ENCODE results near the gene TMEM86A. TPM values are rescaled to one million over a fixed set of nuclear protein-coding genes. Genes with fewer than 3 reads are reported as not detected.
A peak's percentile ranks its signal among the peaks of the same experiment; 100 is the strongest.

TMEM86A gene
- total and polyA plus RNA-seq, 3 experiments from 2014 or later = 0.54 to 1.3 (median 1.0) TPM

GRCh38 chr11:18727479-18728236 lies 29.1 kb downstream of the TMEM86A start:
- H3K4me1 Mint-ChIP-seq = peaks cover 8 to 13% (median 11%) of the 10 kb centered on the region in 3 donors
- POLR2A ChIA-PET = interaction anchor here (0.5 kb wide), 1 partner anchor 171 kb away, joined by 3 read pairs; no protein-coding TSS in a partner anchor
- no peaks in the 10 kb centered on the region for H3K36me3 Mint-ChIP-seq
- DNase-seq = peak; percentile 14 to 61 (median 20)
- Histone ChIP-seq H3K9me3 (ENCODE audit: low read length) (no peaks in the 10 kb centered on the region), H3K27me3 (ENCODE audit: insufficient read depth, low read length, poor library complexity, severe bottlenecking) (no peaks in the 10 kb centered on the region), H3K27ac (ENCODE audit: low read depth, low read length) (no peak overlapping the region), H3K36me3 (ENCODE audit: insufficient read depth, low read length) (no peaks in the 10 kb centered on the region), H3K4me3 (ENCODE audit: low read length) (no peak overlapping the region), H3K4me1 (ENCODE audit: insufficient read depth, low read length) (peaks cover 8% of the 10 kb centered on the region)
- H3K9me3 Mint-ChIP-seq = no peaks in the 10 kb centered on the region
- H3K4me3 Mint-ChIP-seq = no peak overlapping the region
- CTCF ChIA-PET = interaction anchor here (0.9 to 1.8 kb wide), 17 partner anchors 10 to 612 kb away, joined by 3 to 10 read pairs (median 3); partner anchors contain the start of gene TSG101
- H3K27me3 Mint-ChIP-seq = peaks cover 5 to 6% of the 10 kb centered on the region in 2 donors
- H3K27ac Mint-ChIP-seq = peak overlapping the region in 3 of 8 donors; percentile 54 to 73 (median 70)

- Mint-ChIP-seq H3K4me3 (no peak overlapping the region), H3K4me1 (peaks cover 8 to 13% (median 11%) of the 10 kb centered on the region in 3 donors), H3K27ac (peak overlapping the region in 1 of 8 donors; percentile 88), H3K27me3 (peaks cover 5 to 6% of the 10 kb centered on the region in 2 donors), H3K36me3 (no peaks in the 10 kb centered on the region), H3K9me3 (no peaks in the 10 kb centered on the region)
- Histone ChIP-seq H3K27me3 (ENCODE audit: insufficient read depth, low read length, poor library complexity, severe bottlenecking) (no peaks in the 10 kb centered on the region), H3K4me3 (ENCODE audit: low read length) (no peak overlapping the region), H3K27ac (ENCODE audit: low read depth, low read length) (no peak overlapping the region), H3K36me3 (ENCODE audit: insufficient read depth, low read length) (no peaks in the 10 kb centered on the region), H3K4me1 (ENCODE audit: insufficient read depth, low read length) (peaks cover 8% of the 10 kb centered on the region), H3K9me3 (ENCODE audit: low read length) (no peaks in the 10 kb centered on the region)
- POLR2A ChIA-PET = no interaction called here
- CTCF ChIA-PET = interaction anchor here (1.0 to 1.8 kb wide), 11 partner anchors 12 to 485 kb away, joined by 3 to 10 read pairs (median 3); no protein-coding TSS in a partner anchor
- DNase-seq = no peak
Observed at GRCh38 chr11:18728658-18729057, 30.1 kb downstream of the TMEM86A start.

GRCh38 chr11:18729426-18729825 lies 30.8 kb downstream of the TMEM86A start:
- peaks cover 8% of the 10 kb centered on the region for H3K4me1 ChIP-seq (ENCODE audit: insufficient read depth, low read length)
- H3K9me3 ChIP-seq (ENCODE audit: low read length) = no peaks in the 10 kb centered on the region
- H3K36me3 ChIP-seq (ENCODE audit: insufficient read depth, low read length) = no peaks in the 10 kb centered on the region
- DNase-seq = no peak
- no peak overlapping the region for H3K27ac ChIP-seq (ENCODE audit: low read depth, low read length)
- ChIA-PET POLR2A (no interaction called here), CTCF (interaction anchor here (0.7 to 3.7 kb wide), 6 partner anchors 8 to 189 kb away, joined by 3 to 34 read pairs (median 4); no protein-coding TSS in a partner anchor)
- no peak overlapping the region for H3K4me3 ChIP-seq (ENCODE audit: low read length)
- H3K9me3 Mint-ChIP-seq = no peaks in the 10 kb centered on the region
- no peak overlapping the region for H3K4me3 Mint-ChIP-seq
- H3K36me3 Mint-ChIP-seq = no peaks in the 10 kb centered on the region
- no peaks in the 10 kb centered on the region for H3K27me3 ChIP-seq (ENCODE audit: insufficient read depth, low read length, poor library complexity, severe bottlenecking)
- H3K4me1 Mint-ChIP-seq = peaks cover 8 to 13% (median 11%) of the 10 kb centered on the region in 3 donors
- peaks cover 5 to 6% of the 10 kb centered on the region in 2 donors for H3K27me3 Mint-ChIP-seq
- H3K27ac Mint-ChIP-seq = no peak overlapping the region

- CTCF ChIA-PET = interaction anchor here (0.7 to 3.7 kb wide), 7 partner anchors 9 to 614 kb away, joined by 3 to 34 read pairs (median 3); no protein-coding TSS in a partner anchor
- Mint-ChIP-seq H3K4me1 (peaks cover 8 to 13% (median 11%) of the 10 kb centered on the region in 3 donors), H3K27ac (peak overlapping the region in 1 of 8 donors; percentile 39), H3K36me3 (no peaks in the 10 kb centered on the region), H3K27me3 (peaks cover 5 to 6% of the 10 kb centered on the region in 2 donors), H3K9me3 (no peaks in the 10 kb centered on the region), H3K4me3 (no peak overlapping the region)
- POLR2A ChIA-PET = no interaction called here
- Histone ChIP-seq H3K4me3 (ENCODE audit: low read length) (no peak overlapping the region), H3K4me1 (ENCODE audit: insufficient read depth, low read length) (peaks cover 8% of the 10 kb centered on the region), H3K27me3 (ENCODE audit: insufficient read depth, low read length, poor library complexity, severe bottlenecking) (no peaks in the 10 kb centered on the region), H3K27ac (ENCODE audit: low read depth, low read length) (no peak overlapping the region), H3K36me3 (ENCODE audit: insufficient read depth, low read length) (no peaks in the 10 kb centered on the region), H3K9me3 (ENCODE audit: low read length) (no peaks in the 10 kb centered on the region)
- no peak for DNase-seq
Observed at GRCh38 chr11:18730020-18730419, 31.4 kb downstream of the TMEM86A start.

GRCh38 chr11:18731441-18731840 lies 32.9 kb downstream of the TMEM86A start:
- Mint-ChIP-seq H3K36me3 (no peaks in the 10 kb centered on the region), H3K27me3 (peaks cover 6 to 11% of the 10 kb centered on the region in 2 donors), H3K4me3 (no peak overlapping the region), H3K4me1 (peaks cover 8 to 13% (median 11%) of the 10 kb centered on the region in 3 donors), H3K9me3 (no peaks in the 10 kb centered on the region), H3K27ac (peak overlapping the region in 1 of 8 donors; percentile 48)
- POLR2A ChIA-PET = interaction anchor here (0.6 kb wide), 1 partner anchor 203 kb away, joined by 5 read pairs; no protein-coding TSS in a partner anchor
- CTCF ChIA-PET = interaction anchor here (0.7 to 3.7 kb wide), 20 partner anchors 8 to 616 kb away, joined by 3 to 34 read pairs (median 5); no protein-coding TSS in a partner anchor
- Histone ChIP-seq H3K27ac (ENCODE audit: low read depth, low read length) (no peak overlapping the region), H3K9me3 (ENCODE audit: low read length) (no peaks in the 10 kb centered on the region), H3K36me3 (ENCODE audit: insufficient read depth, low read length) (no peaks in the 10 kb centered on the region), H3K4me3 (ENCODE audit: low read length) (no peak overlapping the region), H3K27me3 (ENCODE audit: insufficient read depth, low read length, poor library complexity, severe bottlenecking) (no peaks in the 10 kb centered on the region), H3K4me1 (ENCODE audit: insufficient read depth, low read length) (peaks cover 8% of the 10 kb centered on the region)
- DNase-seq = no peak

GRCh38 chr11:18731949-18732821 lies 33.6 kb downstream of the TMEM86A start:
- ChIA-PET POLR2A (interaction anchor here (0.6 kb wide), 1 partner anchor 204 kb away, joined by 5 read pairs; no protein-coding TSS in a partner anchor), CTCF (interaction anchor here (0.8 to 3.7 kb wide), 18 partner anchors 7 to 617 kb away, joined by 3 to 34 read pairs (median 6); no protein-coding TSS in a partner anchor)
- H3K27me3 ChIP-seq (ENCODE audit: insufficient read depth, low read length, poor library complexity, severe bottlenecking) = no peaks in the 10 kb centered on the region
- H3K4me1 ChIP-seq (ENCODE audit: insufficient read depth, low read length) = peaks cover 8% of the 10 kb centered on the region
- Mint-ChIP-seq H3K27ac (peak overlapping the region in 2 of 8 donors; percentile 26 to 64), H3K27me3 (peaks cover 6 to 11% of the 10 kb centered on the region in 2 donors), H3K36me3 (no peaks in the 10 kb centered on the region), H3K9me3 (no peaks in the 10 kb centered on the region), H3K4me1 (peaks cover 8 to 13% (median 11%) of the 10 kb centered on the region in 3 donors), H3K4me3 (no peak overlapping the region)
- DNase-seq = peak; percentile 42 to 79 (median 59)
- H3K9me3 ChIP-seq (ENCODE audit: low read length) = no peaks in the 10 kb centered on the region
- no peak overlapping the region for H3K4me3 ChIP-seq (ENCODE audit: low read length)
- H3K27ac ChIP-seq (ENCODE audit: low read depth, low read length) = no peak overlapping the region
- H3K36me3 ChIP-seq (ENCODE audit: insufficient read depth, low read length) = no peaks in the 10 kb centered on the region

- no peaks in the 10 kb centered on the region for H3K36me3 Mint-ChIP-seq
- ChIA-PET CTCF (interaction anchor here (1.2 to 3.7 kb wide), 4 partner anchors 9 to 192 kb away, joined by 4 to 34 read pairs (median 16); no protein-coding TSS in a partner anchor), POLR2A (no interaction called here)
- Histone ChIP-seq H3K4me3 (ENCODE audit: low read length) (no peak overlapping the region), H3K9me3 (ENCODE audit: low read length) (no peaks in the 10 kb centered on the region), H3K27me3 (ENCODE audit: insufficient read depth, low read length, poor library complexity, severe bottlenecking) (no peaks in the 10 kb centered on the region), H3K36me3 (ENCODE audit: insufficient read depth, low read length) (no peaks in the 10 kb centered on the region), H3K4me1 (ENCODE audit: insufficient read depth, low read length) (no peaks in the 10 kb centered on the region), H3K27ac (ENCODE audit: low read depth, low read length) (no peak overlapping the region)
- no peak for DNase-seq
- H3K27ac Mint-ChIP-seq = no peak overlapping the region
- H3K4me1 Mint-ChIP-seq = peaks cover 3 to 5% (median 5%) of the 10 kb centered on the region in 3 donors
- H3K4me3 Mint-ChIP-seq = no peak overlapping the region
- no peaks in the 10 kb centered on the region for H3K9me3 Mint-ChIP-seq
- peaks cover 4 to 7% of the 10 kb centered on the region in 2 donors for H3K27me3 Mint-ChIP-seq
Observed at GRCh38 chr11:18733202-18733601, 34.6 kb downstream of the TMEM86A start.
